Neural crest cell (in vitro differentiated cells): ENCODE measurements around the gene HTR3D. TPM values are rescaled to one million over a fixed set of nuclear protein-coding genes. Genes with fewer than 3 reads are reported as not detected.

ENCODE experiments used
- DNase-seq: peaks from one replicate; pipeline ENCODE4 v3.0.0; 2021; ENCODE audit warnings: low read depth, mixed read lengths, low spot score
- H3K27ac Mint-ChIP-seq: one replicate; pipeline ENCODE4 v1.8.0; 2021; ENCODE audit warnings: mild to moderate bottlenecking, mixed read lengths; ENCODE audit not compliant: unreplicated experiment
- H3K27me3 Mint-ChIP-seq: 2 replicates; pipeline ENCODE4 v1.8.0; 2021; ENCODE audit warnings: low read depth, mild to moderate bottlenecking, mixed read lengths
- H3K36me3 Mint-ChIP-seq: 2 replicates; pipeline ENCODE4 v1.8.0; 2021; ENCODE audit warnings: low read depth, mild to moderate bottlenecking, mixed read lengths
- H3K4me1 Mint-ChIP-seq: 2 replicates; pipeline ENCODE4 v1.8.0; 2021; ENCODE audit warnings: mixed read lengths
- H3K4me3 Mint-ChIP-seq: one replicate; pipeline ENCODE4 v1.8.0; 2021; ENCODE audit warnings: mild to moderate bottlenecking, mixed read lengths
- H3K9me3 Mint-ChIP-seq: 2 replicates; pipeline ENCODE4 v1.8.0; 2021; ENCODE audit warnings: mixed read lengths
- CTCF ChIP-seq: fragments of 200-600 bp; sonication (generic); conservative IDR thresholded peaks from 2 replicates; pipeline ENCODE4 v1.5.0; 2021; ENCODE audit warnings: antibody characterized with exemption, mild to moderate bottlenecking
- total RNA-seq: library from RNA; stranded (reverse); gene quantifications from 2 replicates; pipeline ENCODE4 v1.2.1, GENCODE V29; 2021

Gene HTR3D
- total RNA-seq, 1 donor from 2014 or later, result not detected

GRCh38 chr3:184075901-184076300 is 44.4 kb downstream of the HTR3D start:
- Mint-ChIP-seq H3K27ac (no peak overlapping the region), H3K27me3 (peaks cover 8% of the 10 kb centered on the region), H3K36me3 (no peaks in the 10 kb centered on the region), H3K9me3 (peaks cover 2% of the 10 kb centered on the region), H3K4me3 (no peak overlapping the region), H3K4me1 (no peaks in the 10 kb centered on the region)
- no peak for DNase-seq
- no peak for TF ChIP-seq CTCF

- H3K27ac Mint-ChIP-seq, result no peak overlapping the region
- peaks cover 8% of the 10 kb centered on the region for H3K27me3 Mint-ChIP-seq
- H3K4me1 Mint-ChIP-seq, result no peaks in the 10 kb centered on the region
- H3K36me3 Mint-ChIP-seq, result no peaks in the 10 kb centered on the region
- no peak for TF ChIP-seq CTCF
- H3K4me3 Mint-ChIP-seq, result no peak overlapping the region
- DNase-seq, result no peak
- no peaks in the 10 kb centered on the region for H3K9me3 Mint-ChIP-seq
Observed at GRCh38 chr3:184077881-184078280, 46.3 kb downstream of the HTR3D start.

- DNase-seq, result no peak
- H3K27me3 Mint-ChIP-seq, result peaks cover 2% of the 10 kb centered on the region
- no peaks in the 10 kb centered on the region for H3K9me3 Mint-ChIP-seq
- TF ChIP-seq CTCF, result no peak
- no peak overlapping the region for H3K27ac Mint-ChIP-seq
- no peaks in the 10 kb centered on the region for H3K4me1 Mint-ChIP-seq
- H3K4me3 Mint-ChIP-seq, result no peak overlapping the region
- H3K36me3 Mint-ChIP-seq, result no peaks in the 10 kb centered on the region
Observed at GRCh38 chr3:184078851-184079250, 47.3 kb downstream of the HTR3D start.

- Mint-ChIP-seq H3K27me3 (no peaks in the 10 kb centered on the region), H3K36me3 (no peaks in the 10 kb centered on the region), H3K27ac (no peak overlapping the region), H3K4me1 (no peaks in the 10 kb centered on the region), H3K9me3 (peaks cover 4% of the 10 kb centered on the region), H3K4me3 (no peak overlapping the region)
- TF ChIP-seq CTCF, result no peak
- no peak for DNase-seq
Observed at GRCh38 chr3:184081116-184081830, 49.7 kb downstream of the HTR3D start.

GRCh38 chr3:184082034-184082433 is 50.5 kb downstream of the HTR3D start:
- no peak for TF ChIP-seq CTCF
- DNase-seq, result no peak
- Mint-ChIP-seq H3K4me3 (no peak overlapping the region), H3K36me3 (no peaks in the 10 kb centered on the region), H3K27me3 (no peaks in the 10 kb centered on the region), H3K27ac (no peak overlapping the region), H3K9me3 (peaks cover 6% of the 10 kb centered on the region), H3K4me1 (no peaks in the 10 kb centered on the region)
